NT2/D1 (cell line): Measurements from ENCODE around the gene PLXNA4.

Experiments used
- DNase-seq: peaks from one replicate; pipeline ENCODE4 v3.0.0-alpha.2; 2011; ENCODE audit warnings: low read depth, low spot score
- H3K27me3 ChIP-seq: 2 replicates; pipeline ENCODE4 v1.6.0; 2011; ENCODE audit warnings: mild to moderate bottlenecking; ENCODE audit not compliant: insufficient read length, insufficient read depth
- H3K36me3 ChIP-seq: 2 replicates; pipeline ENCODE4 v1.6.1; 2011; ENCODE audit warnings: mild to moderate bottlenecking, low read length, mixed read lengths; ENCODE audit not compliant: insufficient read depth, insufficient read length
- H3K4me1 ChIP-seq: 2 replicates; pipeline ENCODE4 v1.5.1; 2011; ENCODE audit not compliant: insufficient read depth, insufficient read length
- H3K4me3 ChIP-seq: 2 replicates; pipeline ENCODE4 v1.5.1; 2011; ENCODE audit warnings: low read depth; ENCODE audit not compliant: insufficient read length
- H3K9ac ChIP-seq: 2 replicates; pipeline ENCODE4 v1.6.0; 2011; ENCODE audit warnings: low read depth; ENCODE audit not compliant: insufficient read length
- H3K9me3 ChIP-seq: 2 replicates; pipeline ENCODE4 v1.5.1; 2011; ENCODE audit warnings: mild to moderate bottlenecking, low read length; ENCODE audit not compliant: insufficient read depth
- SUZ12 ChIP-seq: IDR thresholded peaks from 2 replicates; pipeline ENCODE4 v1.6.1; 2011; ENCODE audit not compliant: insufficient read length, insufficient read depth; ENCODE audit errors: extremely low read depth
- YY1 ChIP-seq: IDR thresholded peaks from 2 replicates; pipeline ENCODE4 v1.6.1; 2011; ENCODE audit not compliant: insufficient read length, insufficient read depth
- ZNF274 ChIP-seq: IDR thresholded peaks from 2 replicates; pipeline ENCODE4 v1.6.1; 2011; ENCODE audit warnings: mild to moderate bottlenecking, low read depth, low read length

The PLXNA4 gene

DNA sequence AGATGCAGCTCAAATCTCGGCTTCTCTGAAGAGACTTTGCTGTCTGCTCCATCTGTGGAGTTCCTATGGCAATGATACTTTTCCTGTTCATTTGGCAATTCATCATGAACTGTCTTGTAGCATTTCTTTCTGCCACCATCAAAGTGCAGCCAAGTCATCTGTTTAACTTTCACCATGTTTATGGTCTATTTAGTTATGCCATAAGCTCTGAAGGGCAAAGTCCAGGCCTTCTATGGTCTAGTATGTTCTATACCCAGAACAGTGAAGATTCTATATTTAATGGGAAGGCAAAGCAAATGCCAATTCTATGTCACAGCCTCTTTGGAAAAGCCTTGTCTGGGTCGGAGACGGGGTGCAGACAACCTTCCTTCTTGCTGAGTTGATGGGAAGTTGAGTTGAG, 472.6 kb downstream of the PLXNA4 start:
- Histone ChIP-seq H3K4me1 (no peaks in the 10 kb centered on the region), H3K4me3 (no peak overlapping the region), H3K9ac (no peak overlapping the region), H3K9me3 (no peaks in the 10 kb centered on the region), H3K36me3 (no peaks in the 10 kb centered on the region), H3K27me3 (no peaks in the 10 kb centered on the region)
- no peak for DNase-seq
- no peak for TF ChIP-seq SUZ12
- no peak for TF ChIP-seq YY1
- no peak for TF ChIP-seq ZNF274

DNA sequence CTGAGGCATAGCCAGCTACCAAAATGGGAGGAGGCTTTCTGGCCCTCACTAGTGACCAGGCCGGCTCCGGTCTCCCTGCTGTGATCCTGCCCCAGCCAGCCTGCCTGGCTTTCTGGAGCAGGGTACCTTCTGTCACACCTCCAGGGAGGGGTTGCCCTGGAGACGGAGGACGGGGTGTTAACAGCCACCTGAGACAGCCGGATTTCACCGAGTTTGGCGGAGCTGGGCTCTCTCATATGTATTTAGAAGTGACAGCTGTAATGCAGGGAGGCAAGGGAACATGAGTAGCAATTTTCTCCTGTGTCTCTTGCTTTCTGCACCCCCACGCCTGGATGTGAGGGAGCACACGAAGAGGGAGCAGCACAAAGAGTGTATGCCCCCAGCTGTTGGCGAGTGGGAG, 473.3 kb downstream of the PLXNA4 start:
- no peaks in the 10 kb centered on the region for H3K4me1 ChIP-seq
- no peak overlapping the region for H3K4me3 ChIP-seq
- H3K27me3 ChIP-seq: no peaks in the 10 kb centered on the region
- TF ChIP-seq SUZ12: no peak
- no peaks in the 10 kb centered on the region for H3K36me3 ChIP-seq
- no peaks in the 10 kb centered on the region for H3K9me3 ChIP-seq
- no peak for DNase-seq
- H3K9ac ChIP-seq: no peak overlapping the region

DNA sequence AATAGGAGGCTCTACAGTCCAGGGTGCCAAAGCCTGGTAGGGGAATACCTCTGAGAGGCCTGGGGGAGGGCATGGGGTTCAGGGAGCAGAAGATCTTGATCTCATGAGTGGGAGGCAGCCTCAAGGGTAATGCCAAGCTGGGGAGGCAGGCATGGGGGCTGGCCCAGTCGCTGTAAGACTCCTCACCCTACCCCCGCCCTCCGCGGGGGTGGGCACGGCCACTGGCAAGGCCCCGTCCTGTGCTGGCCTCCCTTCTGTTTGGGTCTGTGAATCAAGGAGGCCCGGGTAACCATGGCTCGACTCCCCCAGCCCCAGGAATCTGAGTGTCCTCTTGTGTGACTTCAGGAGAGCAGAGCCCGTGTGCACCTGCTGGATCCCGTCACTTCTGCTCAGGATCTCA, 473.9 kb downstream of the PLXNA4 start:
- no peak for TF ChIP-seq SUZ12
- no peak for TF ChIP-seq YY1
- no peak for TF ChIP-seq ZNF274
- Histone ChIP-seq H3K36me3 (no peaks in the 10 kb centered on the region), H3K9me3 (no peaks in the 10 kb centered on the region), H3K27me3 (no peaks in the 10 kb centered on the region), H3K4me1 (no peaks in the 10 kb centered on the region), H3K9ac (no peak overlapping the region), H3K4me3 (no peak overlapping the region)
- DNase-seq: no peak

DNA sequence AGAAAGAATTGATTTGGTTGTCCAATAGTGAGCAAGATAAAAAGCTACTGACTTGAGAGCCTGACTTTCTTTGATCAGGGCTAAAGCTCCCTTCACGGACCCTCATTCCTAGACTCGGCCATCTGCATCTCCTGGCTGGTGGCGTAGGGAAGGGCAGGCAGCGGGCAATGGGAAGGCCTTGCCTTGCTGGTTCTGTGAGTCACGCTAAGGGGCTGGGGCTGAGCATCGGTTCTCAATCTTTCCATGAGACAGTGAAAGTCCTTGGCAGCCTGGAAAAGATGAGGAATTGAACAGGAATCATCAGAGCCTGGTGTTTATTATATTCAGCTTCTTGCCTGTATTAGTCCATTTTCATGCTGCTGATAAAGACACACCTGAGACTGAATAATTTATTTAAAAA, 475.3 kb downstream of the PLXNA4 start:
- no peaks in the 10 kb centered on the region for H3K36me3 ChIP-seq
- no peaks in the 10 kb centered on the region for H3K9me3 ChIP-seq
- no peaks in the 10 kb centered on the region for H3K4me1 ChIP-seq
- H3K27me3 ChIP-seq: no peaks in the 10 kb centered on the region
- TF ChIP-seq ZNF274 (no peak), YY1 (no peak), SUZ12 (no peak)
- no peak overlapping the region for H3K9ac ChIP-seq
- H3K4me3 ChIP-seq: no peak overlapping the region
- no peak for DNase-seq

DNA sequence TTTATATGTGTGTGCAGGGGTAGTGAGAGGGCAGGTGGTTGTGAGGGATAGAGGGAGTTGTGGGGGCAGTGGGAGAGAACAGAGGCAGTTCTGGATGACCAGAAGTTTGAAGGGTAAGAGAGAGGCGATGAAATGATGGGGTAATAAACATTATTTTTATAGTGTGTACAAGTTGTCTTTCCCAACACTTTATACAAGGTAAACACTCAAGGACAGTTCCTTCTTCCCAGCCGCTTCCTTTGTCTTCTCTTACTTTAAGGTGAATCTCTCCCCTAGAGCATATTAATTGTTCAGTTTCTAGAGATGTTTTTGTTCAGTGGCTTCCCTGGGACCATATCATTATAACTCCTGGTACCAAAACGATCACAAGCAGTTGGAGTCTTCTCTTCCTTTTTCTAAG, 475.8 kb downstream of the PLXNA4 start:
- H3K9me3 ChIP-seq: no peaks in the 10 kb centered on the region
- H3K4me1 ChIP-seq: no peaks in the 10 kb centered on the region
- no peak for DNase-seq
- H3K4me3 ChIP-seq: no peak overlapping the region
- H3K36me3 ChIP-seq: no peaks in the 10 kb centered on the region
- no peaks in the 10 kb centered on the region for H3K27me3 ChIP-seq
- H3K9ac ChIP-seq: no peak overlapping the region
- TF ChIP-seq YY1: no peak
- TF ChIP-seq SUZ12: no peak
- TF ChIP-seq ZNF274: no peak

DNA sequence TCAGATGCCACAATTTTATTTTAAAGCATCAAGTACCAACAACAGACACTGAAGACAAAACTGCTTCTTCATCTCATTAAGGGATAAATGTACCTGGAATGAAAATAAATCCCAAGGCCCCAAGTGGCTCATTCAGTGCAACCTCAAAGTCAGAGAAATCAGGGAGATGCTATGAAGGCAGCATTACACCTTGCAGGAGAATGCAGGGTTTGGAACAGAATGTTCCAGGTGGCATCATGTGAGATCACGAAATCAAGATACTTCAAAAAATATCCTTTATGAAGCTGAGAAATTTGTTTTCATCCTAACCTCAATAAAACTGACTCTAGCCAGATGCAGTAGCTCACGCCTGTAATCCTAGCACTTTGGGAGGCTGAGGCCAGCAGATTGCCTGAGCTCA, 477.1 kb downstream of the PLXNA4 start:
- Histone ChIP-seq H3K9ac (no peak overlapping the region), H3K9me3 (no peaks in the 10 kb centered on the region), H3K4me3 (no peak overlapping the region), H3K36me3 (no peaks in the 10 kb centered on the region), H3K27me3 (no peaks in the 10 kb centered on the region), H3K4me1 (no peaks in the 10 kb centered on the region)
- TF ChIP-seq SUZ12: no peak
- no peak for TF ChIP-seq ZNF274
- no peak for TF ChIP-seq YY1
- DNase-seq: no peak

DNA sequence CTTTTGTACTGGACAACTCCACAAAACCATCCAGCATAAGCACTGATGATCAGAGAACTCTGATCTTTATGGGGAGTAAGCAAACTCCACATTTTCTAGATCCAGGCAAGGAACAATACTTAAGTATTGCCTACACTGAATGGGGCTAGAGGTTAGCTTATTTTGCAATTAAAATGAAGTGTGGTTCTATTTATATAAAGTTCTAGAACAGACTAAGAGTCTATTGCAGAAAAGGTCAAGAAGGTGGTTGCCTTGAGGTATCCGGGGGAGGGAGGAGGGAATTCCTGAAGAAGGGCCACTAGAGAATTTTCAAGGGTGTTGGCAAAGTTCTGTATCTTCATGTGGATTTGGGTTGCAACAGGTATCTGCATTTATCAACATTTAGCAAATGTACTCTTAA, 477.9 kb downstream of the PLXNA4 start:
- Histone ChIP-seq H3K36me3 (no peaks in the 10 kb centered on the region), H3K9ac (no peak overlapping the region), H3K4me3 (no peak overlapping the region), H3K4me1 (no peaks in the 10 kb centered on the region), H3K9me3 (no peaks in the 10 kb centered on the region), H3K27me3 (no peaks in the 10 kb centered on the region)
- TF ChIP-seq ZNF274 (no peak), YY1 (no peak), SUZ12 (no peak)
- DNase-seq: no peak
